ENCODE data around the gene L1CAM.
"Not testable (repeated sequence)": the region's sequence is repeated elsewhere in the genome, so short reads cannot be mapped to it uniquely, and the experiment has no call there.

Gene L1CAM

DNA sequence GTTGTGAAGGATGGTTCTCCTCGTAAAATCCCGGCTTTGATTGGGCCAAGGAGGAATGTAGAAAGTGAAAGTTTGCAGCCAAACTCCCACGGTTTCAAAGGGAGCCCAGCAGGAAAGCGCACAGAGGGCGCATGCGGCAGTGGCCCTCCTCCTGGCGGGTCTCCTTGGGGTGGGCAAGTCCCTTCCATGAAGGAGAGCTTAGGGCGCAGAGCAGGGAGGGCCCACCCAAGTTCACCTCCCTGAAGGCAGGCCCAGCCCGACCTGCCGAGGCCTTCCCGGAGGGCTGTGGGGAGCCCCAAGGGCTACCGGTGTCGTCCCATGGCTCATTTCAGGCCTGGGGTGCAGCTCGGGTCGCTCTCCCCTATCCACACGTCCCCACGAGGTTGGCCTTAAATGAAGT, 57.7 kb downstream of the L1CAM start:
- no peak for DNase-seq (ENCODE audit: low read depth)

DNA sequence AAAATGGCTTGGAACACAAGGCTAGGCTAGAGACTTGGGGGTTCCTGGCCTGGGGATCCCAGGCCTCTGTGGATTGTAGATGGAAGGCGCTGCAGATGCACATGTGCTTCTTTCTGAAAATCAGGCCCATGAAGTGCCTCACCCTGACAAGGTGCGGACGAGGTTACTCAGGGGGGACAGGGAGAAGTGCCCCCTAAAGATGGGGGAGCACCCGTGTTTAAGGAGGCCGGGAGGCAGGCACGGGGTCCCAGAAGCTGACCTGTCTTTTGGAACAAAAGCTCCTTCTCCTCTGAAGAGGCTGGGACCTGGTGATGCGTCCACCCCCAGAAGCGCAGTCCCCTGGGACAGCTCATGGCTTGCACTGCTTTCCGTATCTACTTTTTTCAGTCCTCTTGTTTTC, 58.1 kb downstream of the L1CAM start:
- no peak for DNase-seq (ENCODE audit: low read depth)

DNA sequence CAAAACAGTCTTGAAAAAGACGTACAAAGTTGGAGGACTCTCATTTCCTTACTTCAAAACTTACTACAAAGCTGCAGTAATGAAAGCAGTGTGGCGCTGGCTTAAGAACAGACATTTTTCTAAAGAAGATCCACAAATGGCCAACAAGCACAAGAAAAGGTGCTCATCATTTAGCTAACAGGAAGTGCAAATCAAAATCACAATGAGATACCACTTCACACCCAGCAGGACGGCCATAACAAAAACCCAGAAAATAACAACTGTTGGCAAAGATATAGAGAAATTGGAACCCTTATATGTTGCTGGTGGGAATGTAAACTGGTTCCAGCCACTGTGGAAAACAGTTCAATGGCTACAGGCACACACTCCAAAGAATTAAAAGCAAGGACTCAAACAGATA, 59.0 kb downstream of the L1CAM start:
- no peak for DNase-seq (ENCODE audit: low read depth)

DNA sequence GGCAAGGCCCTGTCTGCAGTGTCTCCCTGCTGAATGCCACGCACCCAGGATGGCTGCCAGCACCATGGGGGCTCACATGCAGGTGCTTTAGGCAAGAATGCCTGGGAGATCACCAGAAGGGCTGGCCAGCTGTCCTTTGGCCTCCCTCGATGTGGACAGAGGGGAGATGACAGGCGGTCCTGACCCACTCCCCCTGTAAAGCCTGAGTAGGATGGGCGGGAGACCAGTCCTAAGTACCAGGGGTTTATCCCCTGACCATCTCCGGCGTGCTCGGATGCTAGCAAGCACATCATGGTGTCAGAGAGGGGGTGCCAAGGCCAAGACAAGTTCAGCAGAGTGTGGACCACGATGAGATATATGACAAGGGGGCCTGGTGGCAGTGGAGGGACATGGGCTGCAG, 60.9 kb downstream of the L1CAM start:
- DNase-seq (ENCODE audit: low read depth) = no peak

DNA sequence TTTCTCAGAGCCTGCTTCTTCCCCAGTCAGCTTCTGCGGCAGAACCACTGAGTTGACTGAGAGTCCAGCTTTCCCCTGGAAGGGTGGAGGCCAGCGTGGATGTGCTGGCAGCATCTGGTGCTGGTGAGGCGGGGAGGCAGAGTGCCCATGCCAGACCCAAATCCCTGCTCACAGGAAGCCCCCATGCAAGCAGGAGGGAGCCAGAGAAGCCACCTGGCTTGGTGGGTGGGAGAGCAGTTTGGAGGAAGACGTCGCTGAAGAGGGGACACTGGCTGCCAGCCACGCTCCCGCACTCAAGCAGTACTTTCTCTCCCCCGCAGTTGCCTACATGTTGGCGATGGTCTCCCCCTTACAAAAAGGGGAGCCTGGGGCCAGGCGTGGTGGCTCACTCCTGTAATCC, 61.6 kb downstream of the L1CAM start:
- no peak for DNase-seq (ENCODE audit: low read depth)

DNA sequence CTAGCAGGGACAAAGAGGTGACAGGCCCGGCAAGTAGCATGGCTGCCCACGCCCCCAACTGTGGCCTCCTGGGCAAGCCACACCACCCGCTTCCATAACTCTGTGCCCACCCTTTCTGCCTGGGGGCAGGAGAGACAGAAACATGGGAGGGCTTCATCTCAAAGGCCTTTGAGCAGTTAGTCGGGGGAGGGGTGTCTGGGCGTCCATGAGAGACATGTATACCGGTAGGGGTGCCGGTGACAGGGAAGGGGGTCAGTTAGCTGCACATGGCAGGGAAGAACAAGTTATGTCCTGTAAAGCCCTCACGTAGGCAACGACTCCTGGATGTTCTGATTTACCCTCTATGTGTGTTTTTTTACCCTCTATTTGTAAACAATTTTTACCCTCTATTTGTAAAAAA, 64.9 kb downstream of the L1CAM start:
- DNase-seq (ENCODE audit: low read depth) = no peak

DNA sequence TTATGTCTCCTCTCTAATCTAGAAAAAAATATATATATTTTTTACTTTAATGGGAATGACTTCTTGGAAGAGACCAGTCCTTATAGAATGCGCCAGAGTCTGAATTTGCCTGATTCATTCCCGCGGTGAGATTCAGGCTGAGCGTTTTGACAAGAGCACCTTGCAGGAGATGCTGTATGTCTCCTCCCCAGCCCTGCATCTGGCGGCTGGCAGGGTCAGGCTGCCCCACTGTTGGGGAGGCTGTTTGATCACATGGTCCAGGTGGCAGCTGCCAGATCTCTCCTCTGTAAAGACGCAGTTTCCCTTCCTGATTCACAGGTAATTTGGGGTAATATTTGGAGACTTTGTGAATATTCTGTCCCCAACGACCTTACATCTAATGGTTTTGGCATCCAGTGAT, 65.4 kb downstream of the L1CAM start:
- no peak for DNase-seq (ENCODE audit: low read depth)

DNA sequence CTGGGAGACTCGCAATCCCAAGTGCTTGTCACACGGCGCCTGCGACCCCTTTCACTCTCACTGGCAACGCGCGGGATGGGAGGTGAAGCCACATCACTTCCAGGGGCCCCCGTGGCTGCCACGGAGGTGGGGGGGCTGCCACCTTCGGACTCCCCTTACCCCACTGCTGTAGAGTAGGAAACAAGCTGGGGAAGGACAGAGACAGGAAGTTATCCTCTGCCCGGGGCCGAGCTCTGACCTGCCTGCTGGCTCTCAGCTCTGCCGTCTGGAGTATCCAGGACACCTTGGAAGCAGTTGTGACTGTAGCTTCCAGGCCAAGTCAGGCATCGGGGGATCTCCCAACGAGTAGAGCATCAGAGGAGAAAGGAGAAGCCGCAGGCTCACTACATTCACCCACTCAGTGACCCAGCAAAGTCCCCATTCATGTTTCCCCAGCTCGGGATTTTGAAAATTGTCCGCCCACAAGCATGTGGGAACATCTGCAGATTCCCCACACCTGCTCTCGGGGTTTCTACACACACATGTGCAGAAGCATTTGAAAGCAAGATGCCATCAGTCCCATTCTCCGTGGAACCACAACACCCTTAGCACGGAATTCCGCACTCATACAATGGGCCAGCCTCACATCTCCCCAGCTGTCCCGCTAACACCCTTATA, 66.5 kb downstream of the L1CAM start:
- no peak for DNase-seq (ENCODE audit: low read depth)

DNA sequence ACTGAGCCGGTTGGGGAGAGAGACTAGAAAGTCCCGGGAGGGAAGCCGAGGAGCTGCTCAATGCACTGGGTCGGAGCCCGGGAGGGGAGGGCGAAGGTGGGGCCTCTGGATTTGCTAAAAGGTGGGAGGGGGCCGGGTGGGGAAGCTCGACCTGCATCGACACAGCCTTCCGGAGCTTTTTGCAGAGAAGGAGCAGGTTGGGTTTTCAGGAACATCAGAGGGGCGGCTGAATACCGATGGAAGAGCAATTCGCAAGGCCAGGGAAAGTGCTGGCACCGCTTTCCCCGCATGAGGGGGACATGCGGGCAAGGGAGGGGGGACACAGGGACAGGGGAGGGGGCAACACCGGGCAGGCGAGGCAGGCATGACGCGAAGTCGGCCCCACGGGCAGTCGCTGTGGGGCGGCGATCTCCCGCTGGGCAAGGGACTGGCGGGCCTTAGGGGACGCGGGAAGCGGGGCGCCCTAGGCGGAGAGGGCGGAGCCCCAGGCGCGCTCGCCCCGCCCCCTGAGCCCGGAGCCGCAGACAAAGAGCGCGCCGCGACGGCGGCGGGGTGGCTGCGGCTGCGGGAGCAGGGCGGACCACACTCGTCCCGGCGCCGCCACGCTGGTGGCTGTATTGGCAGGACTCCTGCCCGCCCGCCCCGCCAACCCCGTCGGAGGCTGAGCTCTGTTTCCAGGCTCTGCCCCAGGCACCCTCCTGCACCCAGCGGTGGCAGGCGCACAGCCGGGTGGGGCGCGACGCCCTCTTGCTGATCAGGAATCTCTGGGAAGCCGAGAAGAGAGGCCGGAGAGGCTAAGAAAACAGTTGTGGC, 67.2 kb downstream of the L1CAM start:
- no peak for DNase-seq (ENCODE audit: low read depth)

DNA sequence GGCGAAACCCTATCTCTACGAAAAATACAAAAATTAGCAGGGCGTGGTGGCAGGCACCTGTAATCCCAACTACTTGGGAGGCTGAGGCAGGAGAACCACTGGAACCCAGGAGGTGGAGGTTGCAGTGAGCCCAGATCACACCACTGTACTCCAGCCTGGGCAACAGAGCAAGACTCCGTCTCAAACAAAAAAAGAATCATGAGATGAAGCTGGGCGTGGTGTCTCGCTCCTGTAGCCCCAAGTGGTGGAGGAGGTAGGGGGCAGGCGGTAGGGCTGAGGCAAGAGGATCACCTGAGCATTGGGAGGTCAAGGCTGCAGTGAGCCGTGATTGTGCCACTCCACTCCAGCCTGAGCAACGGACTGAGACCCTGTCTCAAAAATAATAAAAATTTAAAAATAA, 67.9 kb downstream of the L1CAM start:
- DNase-seq (ENCODE audit: low read depth) = not testable (repeated sequence)

DNA sequence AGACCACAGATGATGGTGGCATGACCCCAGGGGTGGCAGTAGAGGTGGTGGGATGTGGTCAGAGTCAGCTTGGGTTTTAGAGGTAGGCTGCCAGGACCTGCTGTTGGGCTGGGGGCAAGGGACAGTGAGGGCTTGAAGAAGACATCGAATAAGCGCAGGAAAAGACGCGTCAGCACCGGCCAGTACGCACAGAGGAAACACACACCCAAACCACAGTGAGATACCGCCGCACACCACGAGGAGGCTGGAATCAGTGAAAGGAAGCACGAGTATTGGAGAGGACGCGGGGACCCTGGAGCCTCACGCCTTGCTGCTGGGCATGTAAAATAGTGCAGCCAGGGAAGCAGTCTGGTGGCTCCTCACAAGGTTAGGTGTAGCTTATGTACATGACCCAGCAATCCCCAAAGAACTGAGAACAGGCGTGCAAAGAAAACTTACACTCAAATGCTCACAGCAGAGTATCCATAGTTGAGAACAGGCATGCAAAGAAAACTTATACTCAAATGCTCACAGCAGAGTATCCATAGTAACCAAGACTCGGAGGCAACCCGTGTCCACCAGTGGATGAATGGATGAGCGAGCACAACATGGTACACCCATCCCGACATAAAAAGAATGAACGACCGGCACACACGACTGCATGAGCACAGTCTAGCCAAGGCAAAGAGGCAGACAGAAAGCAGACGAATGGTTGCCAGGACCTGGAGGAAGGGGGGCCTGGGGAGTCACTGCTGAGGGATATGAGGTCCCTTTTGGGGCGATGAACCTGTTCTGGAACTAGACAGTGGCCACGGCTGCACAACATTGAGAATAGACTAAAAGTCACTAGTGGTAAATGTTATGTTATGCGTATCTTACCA, 68.9 kb downstream of the L1CAM start:
- no peak for DNase-seq (ENCODE audit: low read depth)

DNA sequence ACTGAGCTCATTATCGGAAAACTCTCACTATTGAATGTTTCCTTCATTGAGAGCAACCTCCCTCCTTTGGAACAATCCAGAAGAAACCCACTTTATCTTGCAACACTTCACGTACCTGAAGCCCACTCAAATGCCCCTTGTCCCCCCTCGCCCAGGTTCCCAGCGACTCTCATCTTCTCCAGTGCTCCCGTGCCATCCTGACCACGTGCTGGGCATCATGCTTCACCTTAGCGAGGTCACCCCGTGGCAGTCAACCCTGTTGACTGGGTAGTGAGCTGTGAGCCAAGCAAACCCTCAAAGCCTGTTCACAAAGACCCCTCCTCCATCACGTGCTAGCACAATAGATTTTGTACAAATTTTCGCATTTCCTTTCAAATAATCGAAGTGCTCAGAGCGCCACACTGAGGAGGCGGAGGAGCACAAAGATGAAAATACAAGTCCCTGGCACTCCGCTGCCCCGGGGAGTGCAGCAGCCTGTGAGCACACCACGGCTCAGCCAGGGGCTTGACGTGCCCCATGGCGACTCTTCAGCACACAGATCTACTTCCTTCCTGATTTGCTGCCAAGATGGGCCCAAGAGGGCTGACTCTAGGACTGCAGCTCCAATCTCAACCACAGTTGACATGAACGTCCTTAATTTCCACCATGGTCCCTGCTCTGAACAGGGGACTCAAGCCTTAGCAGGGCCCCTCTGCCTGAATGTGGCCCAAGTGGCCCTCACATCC, 71.2 kb downstream of the L1CAM start:
- no peak for DNase-seq (ENCODE audit: low read depth)

DNA sequence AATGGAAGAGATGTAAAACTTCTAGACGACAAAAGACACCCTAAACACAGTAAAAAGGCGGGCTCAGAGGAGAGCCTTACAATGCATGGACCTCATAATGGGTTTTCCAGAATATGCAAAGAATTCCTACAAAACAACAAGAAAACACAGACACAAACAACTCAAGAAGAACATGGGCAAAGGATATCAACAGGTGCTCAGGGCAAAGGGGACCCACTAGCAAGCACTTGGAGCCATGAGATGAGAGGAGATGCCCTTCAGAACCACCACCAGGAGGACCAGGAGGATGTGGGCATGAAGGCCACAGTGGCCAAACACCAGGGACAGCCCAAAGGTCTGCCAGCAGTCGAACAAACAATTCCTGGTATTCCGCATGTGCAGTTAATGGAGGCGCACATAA, 72.8 kb downstream of the L1CAM start:
- DNase-seq (ENCODE audit: low read depth) = no peak

DNA sequence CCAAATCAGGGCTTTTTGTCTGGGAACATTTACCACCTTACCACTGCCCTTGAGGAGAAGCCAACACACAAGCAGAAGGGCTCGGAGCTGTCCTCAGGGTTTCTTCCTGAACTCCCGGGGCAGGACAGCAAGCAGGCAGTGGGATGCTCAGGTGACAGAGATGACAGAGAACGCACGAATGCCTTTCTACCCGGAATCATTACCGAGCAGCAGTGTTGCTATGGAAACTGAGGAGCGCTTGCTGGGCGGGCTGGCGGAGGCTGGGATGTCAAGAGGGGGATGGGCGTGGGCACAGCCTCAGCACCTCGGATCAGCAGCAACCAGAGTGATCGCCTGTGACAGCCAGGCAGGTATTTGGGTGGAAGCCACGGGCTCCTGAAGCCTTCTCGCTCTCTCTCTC, 73.8 kb downstream of the L1CAM start:
- no peak for DNase-seq (ENCODE audit: low read depth)
